Ectodermal cell (in vitro differentiated cells): ENCODE data around the gene PPT2.
A peak's percentile ranks its signal among the peaks of the same experiment; 100 is the strongest.

Source experiments
- H3K27ac ChIP-seq: 2 replicates; pipeline ENCODE4 v1.7.0; 2013; ENCODE audit warnings: mild to moderate bottlenecking, low read depth, low read length; ENCODE audit not compliant: insufficient read depth, poor library complexity, severe bottlenecking
- H3K27me3 ChIP-seq: 2 replicates; pipeline ENCODE4 v1.7.0; 2013; ENCODE audit warnings: mild to moderate bottlenecking, low read length; ENCODE audit not compliant: insufficient read depth, control insufficient read depth, poor library complexity, severe bottlenecking
- H3K36me3 ChIP-seq: one replicate; pipeline ENCODE4 v1.7.0; 2013; ENCODE audit warnings: low read length; ENCODE audit not compliant: control insufficient read depth, insufficient read depth
- H3K4me1 ChIP-seq: one replicate; pipeline ENCODE4 v1.7.0; 2013; ENCODE audit warnings: low read length; ENCODE audit not compliant: control insufficient read depth, insufficient read depth
- H3K4me3 ChIP-seq: 2 replicates; pipeline ENCODE4 v1.7.0; 2013; ENCODE audit warnings: low read depth, low read length, control low read depth; ENCODE audit not compliant: insufficient read depth
- H3K9me3 ChIP-seq: 2 replicates; pipeline ENCODE4 v1.7.0; 2013; ENCODE audit warnings: mild to moderate bottlenecking, low read length, moderate library complexity; ENCODE audit not compliant: control insufficient read depth
- whole genome bisulfite sequencing, 2 experiments: methylation state at CpG; one replicate each; pipeline ENCODE4 v1.1.7; 2013; ENCODE audit warnings: missing lambda C conversion rate in 2 of 2; 5-methylcytosine and 5-hydroxymethylcytosine counted together

The PPT2 gene

DNA sequence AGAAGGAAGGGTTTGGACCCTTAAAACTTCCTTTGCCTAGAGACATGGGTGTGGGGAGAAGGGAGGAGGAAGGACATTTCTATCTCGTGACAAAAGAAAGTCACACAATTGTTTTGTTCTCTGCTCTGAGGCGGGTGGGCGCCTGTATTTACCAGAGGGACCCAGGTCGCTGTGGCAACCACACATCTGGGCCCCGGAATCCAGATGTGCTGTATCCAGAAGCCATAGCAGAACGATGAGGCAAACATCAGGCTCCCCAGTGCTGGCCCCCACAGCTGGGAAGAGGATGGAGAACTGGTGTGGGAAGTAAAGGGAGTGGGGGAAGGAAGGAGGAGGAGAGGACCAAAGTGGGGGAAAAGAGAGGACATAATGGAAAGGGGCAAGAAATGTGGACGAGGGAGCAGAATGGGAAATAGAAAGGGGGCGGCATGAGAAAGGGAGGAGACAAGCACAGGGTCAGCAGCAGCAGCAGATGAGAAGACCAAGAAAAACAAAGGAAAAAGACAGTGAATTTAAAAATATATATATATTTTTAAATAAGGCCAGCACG, 41.4 kb upstream of the PPT2 start:
- no peaks in the 10 kb centered on the region for H3K9me3 ChIP-seq
- H3K4me1 ChIP-seq: peaks cover 16% of the 10 kb centered on the region
- no peak overlapping the region for H3K27ac ChIP-seq
- 79 to 85% methylated on average over 9 of the region's 9 CpGs for WGBS, 2 experiments
- H3K4me3 ChIP-seq: no peak overlapping the region
- peaks cover 28% of the 10 kb centered on the region for H3K27me3 ChIP-seq
- peaks cover 15% of the 10 kb centered on the region for H3K36me3 ChIP-seq

DNA sequence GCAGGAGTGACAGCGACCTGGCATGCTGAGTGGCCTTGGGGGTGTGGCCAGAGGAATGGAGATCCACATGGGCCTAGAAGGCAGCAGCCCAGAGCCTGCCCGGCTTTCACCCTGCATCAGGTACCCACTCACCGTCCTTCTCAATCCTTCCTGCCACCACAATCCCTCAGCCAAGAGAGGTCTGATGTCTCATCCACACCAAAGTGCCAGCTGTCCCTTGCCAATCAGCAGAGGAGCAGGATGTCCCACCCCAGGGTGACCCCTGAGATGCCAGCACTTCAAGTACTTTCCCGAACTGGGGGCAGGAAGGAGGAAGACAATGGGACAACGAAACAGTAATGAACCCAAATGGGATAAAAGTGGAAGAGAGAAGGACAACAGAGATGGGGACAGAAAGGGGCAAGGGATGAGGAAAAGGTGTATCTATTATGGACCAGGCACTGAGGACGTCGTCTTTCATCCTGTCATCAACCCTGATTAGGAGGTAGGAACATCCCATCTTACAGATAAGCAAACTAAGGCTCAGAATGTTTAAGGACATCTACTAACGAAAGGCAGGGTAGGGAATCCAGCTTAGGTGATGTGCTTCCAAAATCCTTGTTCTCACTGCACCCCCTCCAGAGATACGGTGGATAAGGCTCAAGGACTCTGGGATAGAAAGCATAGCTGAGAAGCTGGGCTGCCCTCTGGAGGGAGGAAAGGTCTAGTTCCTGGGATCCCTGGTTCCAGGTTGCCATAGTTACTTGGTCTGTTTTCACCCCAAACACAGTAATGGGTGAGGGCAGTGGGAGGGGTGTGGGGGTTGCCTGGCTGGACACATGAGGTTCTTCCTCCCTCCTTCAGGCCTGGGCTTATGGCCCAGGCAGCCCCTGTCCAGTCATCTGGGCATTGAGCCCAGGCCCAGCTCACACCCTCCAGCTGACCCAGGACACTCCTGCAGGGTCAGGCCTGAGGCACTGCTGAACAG, 40.3 kb upstream of the PPT2 start:
- H3K4me1 ChIP-seq: peaks cover 8% of the 10 kb centered on the region
- no peaks in the 10 kb centered on the region for H3K9me3 ChIP-seq
- no peak overlapping the region for H3K4me3 ChIP-seq
- H3K27ac ChIP-seq: peak overlapping the region; percentile 69
- H3K27me3 ChIP-seq: peaks cover 16% of the 10 kb centered on the region
- 88% methylated on average over 9 of the region's 9 CpGs for WGBS, 2 experiments
- H3K36me3 ChIP-seq: peaks cover 26% of the 10 kb centered on the region

DNA sequence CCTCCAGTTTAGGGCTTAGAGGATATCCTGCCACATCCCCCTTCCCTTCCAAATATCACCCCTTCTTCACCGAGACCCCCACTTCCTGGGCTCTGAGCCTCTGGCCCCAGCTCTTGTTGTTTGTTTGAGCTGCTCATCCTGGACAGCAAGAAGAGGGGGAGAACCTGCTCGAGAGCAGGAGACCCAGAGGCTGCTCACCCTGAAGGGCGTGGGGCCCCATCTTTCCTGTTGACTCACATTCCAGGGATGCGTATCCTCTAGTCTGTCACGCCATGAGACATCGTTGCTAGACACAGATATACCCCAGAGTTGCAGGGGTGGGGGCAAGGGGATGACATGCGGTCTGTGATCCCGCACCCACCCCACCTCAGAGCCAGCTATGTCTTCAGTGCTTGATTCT, 39.1 kb upstream of the PPT2 start:
- Histone ChIP-seq H3K9me3 (no peaks in the 10 kb centered on the region), H3K36me3 (peaks cover 26% of the 10 kb centered on the region), H3K27ac (no peak overlapping the region), H3K4me1 (peaks cover 2% of the 10 kb centered on the region), H3K27me3 (peaks cover 5% of the 10 kb centered on the region), H3K4me3 (no peak overlapping the region)
- WGBS, 2 experiments: 94% methylated on average over 8 of the region's 8 CpGs

DNA sequence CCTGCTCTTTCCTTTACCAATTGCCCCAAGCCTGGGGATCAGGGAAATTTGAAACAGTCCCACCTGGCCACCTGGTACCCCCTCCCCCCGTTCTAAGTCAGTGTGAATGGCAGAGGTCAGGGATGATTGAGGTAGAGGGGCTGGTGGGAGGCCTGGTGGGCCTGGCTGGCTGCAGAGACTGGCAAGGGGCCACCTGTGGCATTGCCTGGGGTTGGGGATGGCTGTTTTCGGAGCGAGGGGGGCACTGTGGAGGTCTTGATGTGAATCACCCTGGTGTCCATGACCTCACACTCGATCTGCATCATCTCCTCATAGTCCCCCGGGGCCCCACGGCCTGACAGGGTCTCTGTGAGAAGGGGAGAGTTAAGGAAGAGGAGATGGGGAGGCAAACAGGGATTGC, 38.3 kb upstream of the PPT2 start:
- no peaks in the 10 kb centered on the region for H3K27me3 ChIP-seq
- no peaks in the 10 kb centered on the region for H3K4me1 ChIP-seq
- peaks cover 26% of the 10 kb centered on the region for H3K36me3 ChIP-seq
- no peak overlapping the region for H3K4me3 ChIP-seq
- no peak overlapping the region for H3K27ac ChIP-seq
- no peaks in the 10 kb centered on the region for H3K9me3 ChIP-seq
- WGBS, 2 experiments: 91 to 97% methylated on average over 6 of the region's 6 CpGs

DNA sequence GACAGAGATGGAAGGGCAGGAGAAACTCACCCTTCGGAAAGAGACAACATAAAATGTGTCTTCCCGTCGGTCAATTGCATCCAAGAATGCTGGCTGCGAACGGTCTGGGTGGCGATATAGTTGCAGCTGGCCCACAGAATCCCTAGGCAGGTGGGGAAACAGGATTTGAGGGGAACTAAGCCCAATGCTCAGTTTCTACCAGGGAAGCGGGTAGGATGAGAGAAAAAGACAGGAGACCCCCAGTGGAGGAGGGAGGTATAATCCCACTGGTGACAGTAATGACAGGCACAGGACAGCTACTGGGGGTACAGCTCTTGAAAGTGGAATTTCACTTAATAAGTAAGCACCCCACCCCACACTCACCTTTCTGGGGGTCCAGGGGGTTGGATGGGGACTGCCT, 37.3 kb upstream of the PPT2 start:
- Histone ChIP-seq H3K36me3 (peaks cover 31% of the 10 kb centered on the region), H3K4me3 (no peak overlapping the region), H3K27me3 (no peaks in the 10 kb centered on the region), H3K27ac (no peak overlapping the region), H3K4me1 (no peaks in the 10 kb centered on the region), H3K9me3 (no peaks in the 10 kb centered on the region)
- WGBS, 2 experiments: 91 to 92% methylated on average over 7 of the region's 7 CpGs

DNA sequence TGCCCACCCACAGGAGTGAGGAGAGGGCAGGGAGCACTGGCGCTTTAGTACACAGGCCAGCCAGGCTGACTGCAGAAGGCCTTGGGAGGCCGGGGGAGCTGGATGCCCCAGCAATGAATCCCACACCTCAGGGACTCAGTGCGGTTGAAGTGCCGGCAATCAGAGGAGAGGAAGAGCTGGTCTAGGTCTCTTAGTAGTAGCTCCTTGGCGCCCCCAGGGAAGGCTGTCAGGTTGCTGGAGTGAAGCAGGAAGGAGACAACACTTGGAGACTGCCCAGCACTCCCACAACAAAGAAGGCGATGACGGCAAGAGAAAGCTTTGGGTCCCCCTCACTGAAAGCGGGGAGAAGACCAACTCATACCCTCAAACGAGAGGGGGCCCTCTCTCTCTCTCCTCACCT, 36.5 kb upstream of the PPT2 start:
- Histone ChIP-seq H3K4me1 (no peaks in the 10 kb centered on the region), H3K9me3 (no peaks in the 10 kb centered on the region), H3K27me3 (no peaks in the 10 kb centered on the region), H3K4me3 (no peak overlapping the region), H3K27ac (no peak overlapping the region), H3K36me3 (peaks cover 37% of the 10 kb centered on the region)
- 92 to 95% methylated on average over 9 of the region's 9 CpGs for WGBS, 2 experiments

DNA sequence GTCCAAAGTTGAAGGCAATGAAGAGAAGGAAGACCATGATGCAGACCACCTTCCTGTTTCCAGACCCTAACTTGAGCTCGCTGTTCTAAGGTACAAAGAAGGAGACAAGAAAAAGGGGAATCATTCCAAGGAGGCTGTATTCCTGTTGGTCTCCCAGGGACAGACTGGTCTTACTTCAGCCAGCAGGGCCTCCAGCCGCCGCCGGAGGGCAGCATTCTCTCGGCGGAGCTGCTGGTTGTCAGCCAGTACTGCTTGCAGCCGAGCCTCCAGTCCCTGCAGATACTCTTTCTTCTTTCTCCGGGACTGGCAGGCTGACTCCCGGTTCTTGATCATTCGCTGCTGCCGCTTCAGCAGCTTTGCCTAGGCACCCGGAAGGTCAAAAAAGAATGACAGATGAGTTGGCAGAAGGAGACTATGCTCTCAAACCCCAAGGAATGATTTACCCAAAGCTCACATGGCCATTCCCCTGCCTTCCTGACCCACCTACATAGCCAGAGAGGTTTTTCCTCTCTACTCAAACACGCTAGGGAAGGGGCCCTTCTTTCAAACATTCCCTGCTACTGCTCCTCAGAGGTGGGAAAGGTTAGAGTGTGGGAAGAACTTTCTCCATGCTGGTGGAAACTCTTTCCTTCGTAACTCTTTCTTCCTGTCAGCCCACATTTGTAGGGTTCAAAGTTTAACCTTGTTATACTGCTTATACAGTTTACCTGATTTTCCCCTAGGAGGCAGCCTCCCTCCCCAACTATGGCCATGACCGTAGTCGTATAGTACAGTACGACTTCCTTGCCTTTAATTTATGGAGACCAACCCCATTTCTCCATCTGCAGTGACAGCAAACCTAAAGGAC, 34.9 kb upstream of the PPT2 start:
- Histone ChIP-seq H3K9me3 (no peaks in the 10 kb centered on the region), H3K36me3 (peaks cover 37% of the 10 kb centered on the region), H3K27me3 (no peaks in the 10 kb centered on the region), H3K27ac (peak overlapping the region; percentile 47), H3K4me3 (no peak overlapping the region), H3K4me1 (no peaks in the 10 kb centered on the region)
- WGBS, 2 experiments: 30 to 34% methylated on average over 16 to 17 of the region's 17 CpGs

DNA sequence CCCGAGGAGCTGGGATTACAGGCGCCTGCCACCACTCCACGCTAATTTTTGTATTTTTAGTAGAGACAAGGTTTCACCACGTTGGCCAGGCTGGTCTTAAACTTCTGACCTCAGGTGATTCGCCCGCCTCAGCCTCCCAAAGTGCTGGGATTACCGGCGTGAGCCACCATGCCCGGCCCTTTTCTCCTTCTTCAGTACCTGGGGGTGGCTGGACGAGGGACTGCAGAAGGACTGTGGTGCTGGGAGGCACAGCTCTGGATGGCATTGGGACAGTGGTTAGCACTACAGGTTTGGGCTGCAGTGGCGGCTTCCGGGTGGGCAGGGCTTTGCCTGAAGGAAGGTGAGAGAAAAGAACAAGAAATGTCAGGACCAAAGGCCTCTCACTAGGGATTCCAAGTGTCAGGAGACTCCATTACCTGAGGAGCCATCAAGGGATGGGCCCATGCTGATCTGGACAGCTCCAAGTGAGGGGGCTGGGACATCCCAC, 33.3 kb upstream of the PPT2 start:
- Histone ChIP-seq H3K4me1 (no peaks in the 10 kb centered on the region), H3K36me3 (peaks cover 36% of the 10 kb centered on the region), H3K4me3 (no peak overlapping the region), H3K27me3 (no peaks in the 10 kb centered on the region), H3K27ac (no peak overlapping the region), H3K9me3 (no peaks in the 10 kb centered on the region)
- 93 to 98% methylated on average over 12 of the region's 12 CpGs for WGBS, 2 experiments

DNA sequence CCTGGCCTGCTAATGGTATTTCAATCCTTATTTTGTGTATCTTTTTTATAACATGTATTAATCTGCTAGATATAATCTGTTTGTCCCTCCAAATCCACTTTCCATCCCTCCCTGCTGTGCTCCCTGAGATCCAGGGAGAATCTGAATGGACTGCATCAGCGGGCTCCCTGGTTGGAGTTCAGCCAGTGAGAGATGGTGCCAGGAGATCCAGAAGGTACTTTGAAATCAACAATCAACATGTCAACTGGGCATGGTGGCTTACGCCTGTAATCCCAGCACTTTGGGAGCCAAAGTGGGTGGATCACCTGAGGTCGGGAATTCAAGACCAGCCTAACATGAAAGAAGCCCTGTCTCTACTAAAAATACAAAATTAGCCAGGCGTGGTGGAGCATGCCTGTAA, 30.3 kb upstream of the PPT2 start:
- Histone ChIP-seq H3K4me3 (no peak overlapping the region), H3K27me3 (no peaks in the 10 kb centered on the region), H3K4me1 (peaks cover 14% of the 10 kb centered on the region), H3K27ac (no peak overlapping the region), H3K9me3 (no peaks in the 10 kb centered on the region), H3K36me3 (peaks cover 11% of the 10 kb centered on the region)
- 90 to 92% methylated on average over 4 of the region's 4 CpGs for WGBS, 2 experiments

DNA sequence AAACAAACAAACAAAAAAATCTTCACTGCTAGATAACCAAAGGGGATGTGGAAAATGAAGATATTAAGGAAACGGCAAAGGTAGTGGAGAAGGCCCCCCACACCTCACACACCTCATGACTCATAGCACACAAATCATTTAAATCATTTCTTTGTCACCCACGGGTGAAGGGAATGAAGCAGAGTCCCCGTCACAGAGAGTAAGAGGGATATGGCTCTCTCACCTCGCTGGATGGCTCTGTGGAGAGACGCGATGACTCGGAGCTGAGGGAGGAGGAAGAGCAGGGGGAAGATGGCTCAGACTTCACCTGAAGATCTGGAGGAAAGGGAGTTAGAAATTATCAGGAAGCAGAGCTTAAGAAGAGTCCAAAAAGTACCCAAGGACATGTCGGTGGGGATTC, 27.1 kb upstream of the PPT2 start:
- Histone ChIP-seq H3K4me1 (peaks cover 24% of the 10 kb centered on the region), H3K27me3 (no peaks in the 10 kb centered on the region), H3K9me3 (no peaks in the 10 kb centered on the region), H3K36me3 (peaks cover 4% of the 10 kb centered on the region), H3K4me3 (peak overlapping the region; percentile 91), H3K27ac (no peak overlapping the region)
- 86 to 91% methylated on average over 7 to 8 of the region's 8 CpGs for WGBS, 2 experiments
